DMS153 (cell line): Measurements from ENCODE around the gene ATXN1.
"Not testable (repeated sequence)": the region's sequence is repeated elsewhere in the genome, so short reads cannot be mapped to it uniquely, and the experiment has no call there.

Experiments
- DNase-seq: peaks from one replicate; lab custom pipeline; 2025; lab: John Stamatoyannopoulos, UW

Gene ATXN1

DNA sequence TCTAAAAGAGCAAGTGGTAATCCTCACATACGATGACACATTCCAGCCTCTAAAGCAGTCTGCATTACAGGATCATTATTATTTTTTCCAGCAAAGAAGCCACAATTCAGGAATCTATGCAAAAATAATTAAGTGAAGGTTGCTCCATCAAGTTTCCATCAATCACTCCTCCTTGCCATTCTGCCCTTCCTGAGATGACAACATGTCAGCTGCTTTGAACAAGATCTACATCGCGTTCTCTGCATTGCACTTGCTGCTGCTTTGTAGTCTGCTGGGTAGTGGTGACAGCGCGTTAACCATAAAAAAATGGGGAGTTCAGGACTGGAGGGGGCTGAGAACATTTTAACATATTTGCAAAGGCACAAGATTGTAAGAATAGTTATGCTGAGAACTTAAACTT is 375.2 kb downstream of the ATXN1 start:
- DNase-seq: no peak

DNA sequence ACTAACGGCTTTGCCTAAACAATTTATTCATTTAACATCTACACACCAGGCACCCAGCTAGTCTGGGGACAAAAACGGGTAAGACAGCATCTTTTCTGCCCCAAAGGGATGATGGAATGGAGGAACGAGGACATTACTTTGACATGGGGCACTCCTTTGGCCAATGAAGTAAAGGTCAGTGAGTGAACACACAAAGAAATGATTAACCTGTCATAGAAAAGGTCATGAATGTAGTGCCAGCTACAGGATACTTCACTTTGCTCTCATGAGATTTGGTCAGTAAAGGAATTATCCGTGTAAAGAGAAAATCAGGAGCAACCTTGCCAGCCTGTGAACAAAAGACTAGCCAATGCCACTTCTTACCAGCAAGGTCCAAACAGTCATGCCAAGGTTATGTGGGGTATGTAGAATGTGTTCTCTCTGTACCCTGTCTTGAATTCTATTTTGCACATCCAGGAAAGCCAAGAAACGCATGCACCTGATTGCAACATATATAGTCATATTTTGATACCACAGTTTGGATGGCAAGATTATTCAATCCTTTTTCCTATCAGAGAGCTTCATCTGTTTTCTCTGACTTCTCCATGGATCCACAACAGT is 377.6 kb downstream of the ATXN1 start:
- no peak for DNase-seq

DNA sequence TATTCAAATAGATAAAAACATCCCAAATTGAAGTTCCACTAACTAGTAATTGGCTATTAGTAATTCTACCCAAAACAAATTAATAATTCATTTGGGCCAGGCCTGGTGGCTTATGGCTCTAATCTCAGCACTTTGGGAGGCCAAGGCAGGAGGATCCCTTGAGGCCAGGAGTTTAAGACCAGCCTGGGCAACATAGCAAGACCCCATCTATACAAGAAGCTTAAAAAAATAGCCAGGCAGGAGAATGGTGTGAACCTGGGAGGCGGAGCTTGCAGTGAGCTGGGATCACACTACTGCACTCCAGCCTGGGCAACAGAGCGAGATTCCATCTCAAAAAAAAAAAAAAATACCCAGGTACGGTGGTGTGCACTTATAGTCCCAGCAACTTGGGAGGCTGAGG is 379.3 kb downstream of the ATXN1 start:
- DNase-seq: not testable (repeated sequence)

DNA sequence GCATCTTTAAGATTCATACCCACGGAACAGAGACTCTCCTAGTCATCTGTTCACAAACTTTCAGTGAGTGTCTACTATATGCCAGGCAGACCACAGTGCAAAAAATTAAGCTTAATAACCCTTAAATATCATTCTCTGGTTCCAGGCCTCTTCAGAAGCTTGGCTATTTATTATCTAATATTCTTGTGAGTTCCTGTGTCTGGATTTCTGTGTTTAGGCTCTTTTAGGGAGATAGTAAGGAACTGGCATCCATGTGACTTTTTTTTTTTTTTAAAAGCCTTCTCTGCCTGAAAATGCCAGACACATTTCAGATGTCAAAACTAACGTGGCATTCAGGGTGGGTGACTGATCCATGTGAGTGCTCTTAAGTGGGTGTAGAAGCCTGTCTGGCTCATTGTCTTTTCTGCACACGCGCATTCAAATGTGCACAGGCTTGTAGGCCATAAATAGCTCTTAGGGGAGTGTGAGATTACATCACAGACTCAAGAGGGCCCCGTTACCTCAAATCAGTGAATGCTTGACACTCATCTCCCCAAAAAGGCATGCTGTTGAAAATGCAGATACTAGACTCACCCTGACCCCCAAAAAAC is 380.9 kb downstream of the ATXN1 start:
- no peak for DNase-seq

DNA sequence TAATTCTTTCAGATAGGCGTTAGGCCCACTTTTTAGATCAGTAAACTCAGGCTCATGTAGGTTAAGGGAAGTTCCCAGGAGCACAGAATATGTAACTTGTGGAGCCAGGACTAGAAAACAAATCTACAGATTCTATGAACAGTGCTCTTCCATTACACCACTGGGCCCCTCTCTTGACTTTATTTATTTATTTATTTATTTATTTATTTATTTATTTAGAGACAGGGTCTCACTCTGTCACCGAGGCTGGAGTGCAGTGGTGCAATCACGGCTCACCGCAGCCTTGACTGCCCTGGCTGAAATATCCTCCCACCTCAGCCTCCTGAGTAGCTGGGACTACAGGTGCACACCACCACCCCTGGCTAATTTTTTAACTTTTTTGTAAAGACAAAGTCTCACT is 382.9 kb downstream of the ATXN1 start:
- not testable (repeated sequence) for DNase-seq

DNA sequence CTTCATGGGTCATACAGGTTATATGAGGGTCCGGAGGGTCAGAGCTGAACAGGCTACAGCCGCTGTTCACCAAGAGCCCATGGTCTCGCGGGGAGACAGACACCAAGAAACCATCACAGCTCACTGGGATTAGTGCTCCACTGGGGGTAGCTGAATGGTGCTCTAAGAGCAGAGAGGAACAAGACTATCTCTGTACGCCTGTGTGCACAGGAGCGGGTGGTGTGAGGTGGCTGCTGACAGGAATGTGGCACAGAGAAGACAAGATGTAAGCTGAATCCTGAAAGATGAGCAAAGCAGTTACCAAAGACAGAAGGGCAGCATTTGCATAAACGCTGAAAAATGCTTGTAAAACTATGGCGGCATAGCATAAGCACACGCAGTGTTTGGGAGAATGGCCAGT is 383.8 kb downstream of the ATXN1 start:
- DNase-seq: no peak

GRCh38 chr6:16375843-16376242 is 385.4 kb downstream of the ATXN1 start:
- DNase-seq: no peak

GRCh38 chr6:16375206-16375605 is 386.1 kb downstream of the ATXN1 start:
- no peak for DNase-seq

GRCh38 chr6:16374461-16375200 is 386.6 kb downstream of the ATXN1 start:
- DNase-seq: no peak

- no peak for DNase-seq
Observed at GRCh38 chr6:16374016-16374415, 387.2 kb downstream of the ATXN1 start.

DNA sequence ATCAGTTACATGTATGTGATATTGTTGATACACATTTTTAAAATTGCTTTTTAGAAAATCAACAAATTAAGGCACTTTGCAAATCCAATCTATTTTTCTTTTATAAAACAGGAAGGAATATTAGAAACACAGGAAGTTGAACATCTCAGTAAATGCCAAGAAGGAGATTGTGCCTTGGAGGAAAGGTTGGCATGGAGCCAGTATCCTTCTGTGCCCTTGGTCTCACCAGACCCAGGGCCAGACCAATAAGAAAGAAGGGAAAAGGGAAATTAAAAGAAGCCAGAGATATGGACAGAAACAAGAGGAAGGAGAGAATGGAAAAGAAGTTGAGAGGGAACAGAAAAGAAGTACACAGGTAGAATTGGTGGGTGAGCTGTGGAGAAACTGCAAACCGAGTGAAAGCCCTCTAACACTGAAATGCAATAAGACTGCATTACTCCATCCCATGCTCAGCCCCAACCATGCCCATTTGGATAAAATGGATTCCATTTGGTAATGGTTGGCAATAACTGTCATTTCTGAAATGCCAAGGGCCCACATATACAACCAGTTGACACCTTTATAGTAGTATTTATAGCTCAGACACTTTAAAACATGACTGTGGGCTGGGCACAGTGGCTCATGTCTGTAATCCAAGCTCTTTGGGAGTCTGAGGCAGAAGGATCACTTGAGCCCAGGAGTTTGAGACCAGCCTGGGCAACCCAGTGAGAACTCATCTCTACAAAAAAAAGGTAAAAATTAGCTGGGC is 389.1 kb downstream of the ATXN1 start:
- DNase-seq: no peak

DNA sequence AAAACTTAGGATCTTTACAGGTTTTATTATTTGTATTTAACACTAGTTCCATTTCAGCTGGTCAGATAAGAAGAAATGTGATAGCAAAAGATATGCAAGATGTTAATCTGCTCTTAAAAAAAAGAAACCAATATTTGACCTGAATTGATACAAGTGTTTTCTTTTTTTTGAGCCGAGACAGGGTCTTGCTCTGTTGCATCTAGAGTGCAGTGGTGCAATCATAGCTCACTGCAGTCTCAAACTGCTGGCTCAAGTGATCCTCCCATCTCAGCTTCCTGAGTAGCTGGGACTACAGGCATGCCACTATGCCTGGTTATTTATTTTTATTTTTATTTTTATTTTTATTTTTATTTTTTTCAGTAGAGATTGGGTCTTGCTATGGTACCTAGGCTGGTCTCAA is 389.9 kb downstream of the ATXN1 start:
- no peak for DNase-seq

DNA sequence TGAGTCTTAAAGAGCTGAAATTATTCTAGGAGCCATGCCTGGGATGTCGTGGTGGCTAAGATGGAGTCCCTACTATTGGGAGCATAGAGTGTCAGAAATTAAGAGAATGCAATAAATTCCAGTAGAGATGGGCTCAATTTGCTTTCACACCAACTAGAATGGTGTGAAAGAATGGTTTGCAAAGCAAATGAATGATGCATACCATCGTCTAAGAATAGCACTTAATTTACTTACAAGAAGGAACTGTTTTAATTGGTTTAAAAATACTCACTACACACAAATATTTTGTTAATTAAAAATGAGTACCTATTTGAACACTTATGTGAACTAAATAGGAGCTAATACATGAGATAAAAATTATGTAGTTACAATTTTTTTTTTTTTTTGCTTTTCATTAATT is 390.3 kb downstream of the ATXN1 start:
- no peak for DNase-seq

GRCh38 chr6:16369989-16370388 is 391.3 kb downstream of the ATXN1 start:
- no peak for DNase-seq

GRCh38 chr6:16369140-16369745 is 392.0 kb downstream of the ATXN1 start:
- no peak for DNase-seq

DNA sequence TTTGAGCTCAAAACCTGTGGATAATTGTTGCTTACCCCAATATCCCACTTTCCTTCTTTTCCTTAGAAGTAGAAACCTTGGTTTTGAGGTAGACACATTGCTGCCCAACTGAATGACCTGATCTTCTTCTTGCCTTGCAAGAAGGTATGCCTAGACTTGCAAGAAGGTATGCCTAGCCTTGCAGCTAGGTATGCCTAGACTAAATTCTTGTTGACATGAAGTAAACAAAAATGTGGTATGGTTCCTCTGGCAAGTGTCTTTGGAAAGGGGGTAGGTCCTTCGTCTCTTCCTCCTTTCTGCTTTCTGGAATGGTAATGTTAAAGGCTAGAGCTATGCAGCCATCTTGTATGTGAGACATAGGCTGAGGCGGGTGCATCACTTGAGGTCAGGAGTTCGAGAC is 393.7 kb downstream of the ATXN1 start:
- DNase-seq: no peak

- DNase-seq: no peak
Observed at GRCh38 chr6:16363749-16364148, 397.5 kb downstream of the ATXN1 start.

DNA sequence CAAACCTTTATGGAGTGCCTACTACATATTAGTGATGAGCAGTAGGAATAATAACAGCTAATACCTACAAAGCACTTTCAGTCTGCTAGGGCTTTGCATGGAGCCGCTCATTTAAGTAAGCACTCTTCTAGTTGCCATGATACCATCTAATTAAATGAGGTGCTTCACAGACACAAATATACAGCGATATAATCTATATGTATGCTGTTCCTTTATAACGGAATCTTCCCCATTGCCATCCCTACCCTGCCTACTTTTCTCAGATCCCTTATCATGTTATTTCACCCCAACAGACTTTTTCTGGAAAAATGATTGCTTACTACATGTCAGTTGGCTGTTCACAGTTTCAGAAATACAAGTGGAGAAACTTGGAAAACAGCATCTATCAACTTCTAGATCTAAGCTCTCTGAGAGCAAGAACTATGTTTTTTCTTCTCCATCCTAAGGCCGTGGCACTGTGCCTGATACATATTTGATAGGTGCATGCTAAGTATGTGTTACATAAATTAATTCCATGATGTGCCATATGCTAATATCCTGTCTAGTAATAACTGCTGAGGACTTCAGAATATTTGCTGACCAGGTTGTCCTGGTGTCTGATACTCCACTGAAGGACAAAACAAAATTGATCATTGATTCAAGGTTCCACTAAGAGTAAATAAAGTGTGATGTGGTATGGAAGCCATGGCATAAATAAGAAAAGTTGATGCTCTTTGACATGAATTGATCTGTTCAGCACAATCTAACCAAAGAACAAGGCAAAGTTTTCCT is 398.3 kb downstream of the ATXN1 start:
- no peak for DNase-seq

- DNase-seq: no peak
Observed at GRCh38 chr6:16362296-16362695, 399.0 kb downstream of the ATXN1 start.

DNA sequence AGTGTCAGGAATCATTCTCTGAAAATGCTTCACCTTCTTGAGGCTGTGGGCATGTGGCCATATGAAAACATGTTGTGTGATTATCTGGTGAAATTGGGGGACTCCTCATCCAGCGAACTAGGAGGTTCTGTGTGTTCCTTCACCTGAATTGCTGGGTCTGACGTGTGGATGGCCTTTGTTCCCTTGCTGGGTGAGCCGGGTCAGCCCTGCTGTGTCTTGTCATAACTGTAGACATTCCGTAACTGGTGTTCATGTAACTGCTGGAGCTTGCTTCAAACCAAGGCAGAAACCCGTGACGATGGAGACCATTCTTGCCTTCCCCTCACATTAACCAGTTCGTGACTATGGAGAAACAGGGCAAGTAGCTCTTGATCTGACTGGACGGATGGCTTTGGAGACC is 399.4 kb downstream of the ATXN1 start:
- DNase-seq: no peak

DNA sequence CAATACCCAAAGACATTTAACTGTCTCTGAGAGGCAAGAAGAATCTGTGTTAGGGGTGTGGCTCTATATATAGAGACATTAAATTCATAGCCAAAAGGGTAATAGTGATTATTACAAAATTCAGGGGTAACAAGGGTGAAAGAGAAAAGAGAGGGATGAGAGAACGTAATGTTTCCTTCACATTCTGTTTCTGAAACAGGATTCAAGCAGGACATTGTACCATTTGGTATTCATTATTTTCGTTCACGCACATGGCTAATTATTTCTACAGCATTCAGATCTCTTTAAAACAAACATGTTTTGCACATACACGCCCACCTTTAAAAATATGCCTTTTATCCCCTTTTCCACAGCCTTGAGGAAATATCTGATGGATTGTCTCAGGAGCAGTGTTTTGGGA is 400.1 kb downstream of the ATXN1 start:
- no peak for DNase-seq

GRCh38 chr6:16360365-16360764 is 400.9 kb downstream of the ATXN1 start:
- no peak for DNase-seq
